HG03575 (cell line): ENCODE data around the gene FAM151B.
"Not testable (repeated sequence)": the region's sequence is repeated elsewhere in the genome, so short reads cannot be mapped to it uniquely, and the experiment has no call there.

Source experiments
- ATAC-seq: cut with Tn5 transposase; IDR thresholded peaks from one replicate; pipeline ENCODE4 v1.9.1; 2021; ENCODE audit not compliant: unreplicated experiment, insufficient number of reproducible peaks, low FRiP score; ENCODE audit errors: extremely low read depth

Gene FAM151B, protein sequence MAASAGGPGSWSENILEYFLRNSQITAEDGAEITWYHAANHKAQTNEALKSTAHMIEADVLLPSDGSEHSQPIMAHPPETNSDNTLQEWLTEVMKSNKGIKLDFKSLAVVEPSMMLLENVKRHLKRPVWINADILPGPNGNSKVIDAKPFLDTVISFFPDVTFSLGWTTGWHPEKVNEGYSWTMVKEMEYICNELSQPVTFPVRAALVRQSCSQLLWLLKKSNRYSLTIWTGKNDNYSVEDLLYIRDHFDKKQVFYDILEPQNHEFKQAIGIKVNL

DNA sequence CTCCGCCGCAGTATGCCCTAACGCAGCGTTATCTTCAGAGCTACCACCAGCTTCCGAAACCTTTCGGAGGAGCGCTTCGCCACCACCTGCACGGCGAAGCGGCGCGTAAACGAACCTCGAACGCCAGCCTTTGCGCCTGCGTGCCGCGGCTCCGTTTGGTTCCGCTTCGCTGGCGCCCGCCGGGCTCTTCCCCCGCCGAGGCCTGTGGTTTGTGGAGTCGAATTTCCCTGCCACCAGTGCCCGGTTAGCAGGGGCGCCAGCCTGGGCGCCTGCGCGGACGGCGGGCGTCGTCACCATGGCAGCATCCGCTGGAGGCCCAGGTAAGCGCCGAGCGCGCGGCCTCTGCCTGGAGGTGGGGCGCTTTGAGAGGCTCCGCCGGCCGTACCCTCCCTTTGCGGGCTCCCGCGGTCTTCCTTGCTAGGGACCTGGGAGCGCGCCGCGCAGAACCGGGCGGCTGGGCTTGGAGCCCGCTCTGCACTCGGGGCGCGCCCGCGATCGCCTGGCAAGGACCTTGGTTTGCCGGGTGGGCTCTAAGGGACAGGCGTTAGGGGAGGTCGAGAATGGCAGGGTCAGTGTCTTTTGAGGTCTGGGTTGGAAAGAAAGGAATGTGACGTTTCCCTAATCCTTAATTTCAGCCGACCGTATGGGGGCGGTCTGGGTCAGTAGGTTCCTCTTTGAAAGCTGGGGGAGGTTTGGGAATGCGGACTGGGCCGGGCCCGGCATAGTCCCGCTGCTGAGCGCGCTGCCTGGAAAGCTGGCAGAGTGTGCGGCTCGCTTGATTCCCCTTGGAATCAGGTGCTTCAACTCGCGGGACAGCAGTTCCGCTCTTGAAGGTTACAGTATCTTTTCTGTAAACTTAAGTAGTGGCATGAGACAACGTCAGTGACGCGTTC lies at the start of gene FAM151B:
TSS of gene FAM151B (plus strand) at position 272 of the 893 bp plus-strand sequence. CDS start at position 296, 24 bp downstream.
- no peak for ATAC-seq

DNA sequence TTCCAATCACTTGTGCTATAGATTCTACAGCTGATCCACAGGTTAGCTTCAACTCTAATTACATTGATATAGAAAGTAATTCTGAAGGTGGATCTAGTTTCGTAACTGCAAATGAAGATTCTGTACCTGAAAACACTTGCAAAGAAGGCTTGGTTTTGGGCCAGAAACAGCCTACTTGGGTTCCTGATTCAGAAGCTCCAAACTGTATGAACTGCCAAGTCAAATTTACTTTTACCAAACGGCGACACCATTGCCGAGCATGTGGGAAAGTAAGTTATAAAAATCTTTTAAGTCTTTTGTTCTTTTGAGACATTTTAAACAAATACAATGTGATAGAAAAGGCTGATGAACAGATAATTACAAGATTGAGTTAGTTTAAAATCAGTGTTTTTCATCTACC lies 49.2 kb upstream of the FAM151B start:
- no peak for ATAC-seq

DNA sequence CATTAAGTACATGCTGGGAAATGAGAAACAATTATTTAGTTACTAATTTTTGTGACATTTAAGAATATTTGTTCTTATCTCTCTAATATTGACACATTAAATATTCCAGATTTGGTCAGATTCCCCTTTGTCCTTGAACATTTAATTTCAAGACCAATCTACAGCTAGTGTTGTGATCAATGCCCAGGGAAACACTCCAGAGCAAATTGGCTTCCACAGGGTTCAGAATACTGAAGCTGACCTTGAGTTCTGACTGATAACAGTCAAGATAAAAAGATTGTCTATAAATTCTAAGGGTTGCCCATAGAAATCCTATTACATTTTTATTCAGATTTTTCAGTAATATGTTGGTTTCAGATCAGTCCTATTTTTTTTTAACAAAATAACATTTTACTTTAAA lies 48.7 kb upstream of the FAM151B start:
- no peak for ATAC-seq

DNA sequence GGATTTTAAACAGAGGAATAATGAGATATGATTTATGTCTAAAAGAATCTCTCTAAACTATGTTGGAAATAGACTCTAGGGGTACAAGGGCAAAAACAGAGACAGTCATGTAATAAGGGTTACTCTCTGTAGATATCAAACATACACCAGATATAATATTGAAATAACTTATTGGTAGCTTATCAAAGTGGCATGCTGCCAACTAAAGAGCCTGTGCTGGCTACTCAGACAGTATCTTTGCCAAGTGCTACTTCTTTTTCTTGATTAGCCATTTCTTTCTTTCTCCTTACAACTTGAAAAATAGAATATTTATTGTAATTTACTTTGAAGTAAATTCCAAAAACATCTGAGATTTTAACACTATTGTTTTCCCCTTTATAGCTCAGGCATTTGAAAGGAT lies 45.2 kb upstream of the FAM151B start:
- ATAC-seq: no peak

DNA sequence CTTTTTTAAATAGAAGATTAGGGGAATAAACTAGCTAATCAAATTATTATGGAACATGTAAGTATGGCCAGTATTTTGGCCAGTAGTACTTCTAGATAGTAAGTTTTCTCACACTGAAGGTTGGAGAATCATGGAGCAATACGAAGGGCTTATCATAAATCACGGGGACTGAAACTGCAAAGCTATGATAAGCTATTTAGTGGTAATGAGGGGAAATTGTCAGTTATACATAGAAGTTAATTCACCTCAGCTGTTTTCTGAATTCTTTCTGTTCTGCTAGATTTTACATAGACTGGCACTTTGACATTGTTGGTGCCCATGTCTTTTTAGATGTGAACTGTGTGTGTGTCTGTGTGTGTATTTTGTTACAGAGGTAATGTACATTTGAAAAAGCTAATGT lies 34.5 kb upstream of the FAM151B start:
- no peak for ATAC-seq

DNA sequence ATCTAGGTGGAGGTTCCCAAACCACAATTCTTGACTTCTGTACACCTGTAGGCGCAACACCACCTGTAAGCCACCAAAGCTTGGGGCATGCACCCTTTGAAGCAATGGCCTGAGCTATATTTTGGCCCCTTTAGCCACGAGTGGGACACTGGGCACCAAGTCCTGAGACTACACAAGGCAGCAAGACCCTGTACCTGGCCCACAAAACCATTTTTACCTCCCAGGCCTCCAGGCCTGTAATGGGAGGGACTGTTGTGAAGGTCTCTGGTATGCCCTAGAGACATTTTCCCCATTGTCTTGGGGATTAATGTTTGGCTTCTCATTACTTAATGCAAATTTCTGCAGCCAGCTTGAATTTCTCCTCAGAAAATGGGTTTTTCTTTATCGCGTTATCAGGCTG lies 24.6 kb upstream of the FAM151B start:
- ATAC-seq: no peak

DNA sequence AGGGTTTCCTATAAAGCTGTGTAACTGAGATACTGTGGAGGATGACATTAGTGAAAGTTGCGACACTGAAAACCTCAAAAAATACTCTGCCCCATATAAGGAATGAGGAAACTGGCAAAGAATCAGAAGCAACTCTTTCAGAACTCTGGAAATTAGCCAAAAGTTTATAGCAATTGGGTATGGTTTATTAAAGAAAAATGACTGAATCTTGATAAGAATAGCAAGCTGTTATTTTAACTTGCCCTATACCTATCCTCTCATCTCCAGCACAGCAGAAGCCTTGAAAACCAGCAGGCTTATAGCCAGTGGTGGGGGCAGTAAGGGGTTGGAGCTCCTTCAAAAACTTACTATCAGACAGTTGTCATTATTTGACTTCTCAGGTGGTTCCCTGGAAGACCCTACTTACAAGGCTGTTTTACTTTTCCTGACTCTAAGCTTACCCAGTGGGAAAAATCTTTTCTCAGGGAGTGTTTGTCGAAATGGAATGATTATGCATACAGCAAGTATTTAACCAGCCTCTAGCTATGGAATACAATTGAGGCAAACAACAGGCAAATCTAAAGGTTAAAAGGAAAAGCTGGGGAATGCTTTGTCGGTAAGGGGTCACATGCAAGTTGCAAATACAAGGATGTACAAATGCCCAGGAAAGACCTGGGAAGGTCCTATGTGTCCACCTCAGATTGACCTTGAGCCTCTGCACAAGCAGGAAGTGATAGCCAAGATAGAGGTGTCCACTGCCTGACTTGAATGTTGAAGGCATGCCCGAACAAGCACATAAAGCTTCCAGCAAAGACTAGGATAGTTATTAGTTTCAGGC lies 21.0 kb upstream of the FAM151B start:
- no peak for ATAC-seq

DNA sequence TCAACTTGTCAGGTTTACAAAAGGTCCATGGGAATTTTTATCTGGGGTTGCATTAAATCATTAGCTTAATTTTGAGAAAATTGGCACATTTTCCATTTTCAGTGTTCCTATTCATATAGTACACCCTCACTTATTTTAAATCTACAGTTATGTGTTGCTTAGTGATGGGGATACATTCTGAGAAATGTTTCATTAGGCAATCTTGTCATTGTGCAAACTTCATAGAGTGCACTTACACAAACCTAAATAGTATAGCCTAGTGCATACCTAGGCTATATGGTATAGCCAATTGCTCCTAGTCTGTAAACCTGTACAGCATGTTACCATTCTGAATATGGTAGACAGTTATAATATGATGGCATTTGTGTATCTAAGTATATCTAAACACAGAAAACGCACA lies 19.8 kb upstream of the FAM151B start:
- no peak for ATAC-seq

DNA sequence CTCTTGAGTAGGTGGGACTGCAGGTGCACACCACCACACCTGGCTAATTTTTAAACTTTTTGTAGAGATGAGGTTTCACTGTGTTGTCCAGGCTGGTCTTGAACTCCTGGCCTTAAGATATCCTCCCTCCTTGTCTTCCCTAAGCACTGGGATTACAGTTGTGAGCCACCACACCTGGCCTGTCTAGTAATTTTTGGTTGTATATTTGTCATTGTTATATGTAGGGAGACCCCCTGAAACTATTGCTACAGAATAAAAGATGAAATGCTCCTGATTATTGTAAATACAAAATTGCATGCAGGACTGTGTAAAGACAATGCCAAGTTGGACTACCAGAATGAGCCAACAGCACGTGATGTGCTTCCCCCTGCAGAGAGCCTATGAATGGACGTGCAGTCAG lies 17.3 kb upstream of the FAM151B start:
- not testable (repeated sequence) for ATAC-seq

DNA sequence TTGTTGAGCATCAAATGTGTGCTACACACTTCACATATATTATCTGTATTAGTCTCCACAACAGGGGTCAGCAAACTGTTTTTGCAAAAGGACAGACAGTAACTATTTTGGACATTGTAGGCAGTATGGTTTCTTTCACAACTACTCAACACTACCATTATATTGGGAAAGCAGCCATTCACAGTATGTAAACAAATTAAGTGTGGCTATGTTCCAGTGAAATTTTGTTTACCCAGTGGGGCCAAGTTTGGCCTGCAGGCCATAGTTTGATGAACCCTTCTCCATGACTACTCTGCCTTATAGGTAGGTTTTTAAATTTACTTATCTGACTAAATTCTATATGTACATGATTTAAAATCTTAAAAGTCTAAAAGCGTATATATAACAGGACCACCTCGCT lies 13.0 kb upstream of the FAM151B start:
- no peak for ATAC-seq

DNA sequence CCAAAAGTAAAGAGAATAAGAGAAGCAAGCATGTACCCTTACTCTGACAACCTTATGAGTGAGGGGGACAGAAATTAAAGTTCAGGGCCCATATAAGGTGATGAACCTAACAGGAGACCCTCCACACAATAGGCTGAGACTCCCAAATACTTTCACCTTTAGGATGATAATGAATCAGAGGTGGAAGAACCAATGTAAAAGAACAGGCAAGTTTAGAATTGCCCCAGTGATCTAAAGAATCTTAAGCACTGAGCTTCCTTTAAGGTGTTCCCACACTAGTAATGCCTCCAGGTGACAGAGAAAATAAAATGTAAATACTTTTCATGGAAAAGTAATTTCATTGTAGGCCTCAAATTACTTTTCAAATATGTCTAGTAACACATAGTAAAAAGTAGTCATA lies 8.2 kb upstream of the FAM151B start:
- ATAC-seq: no peak

DNA sequence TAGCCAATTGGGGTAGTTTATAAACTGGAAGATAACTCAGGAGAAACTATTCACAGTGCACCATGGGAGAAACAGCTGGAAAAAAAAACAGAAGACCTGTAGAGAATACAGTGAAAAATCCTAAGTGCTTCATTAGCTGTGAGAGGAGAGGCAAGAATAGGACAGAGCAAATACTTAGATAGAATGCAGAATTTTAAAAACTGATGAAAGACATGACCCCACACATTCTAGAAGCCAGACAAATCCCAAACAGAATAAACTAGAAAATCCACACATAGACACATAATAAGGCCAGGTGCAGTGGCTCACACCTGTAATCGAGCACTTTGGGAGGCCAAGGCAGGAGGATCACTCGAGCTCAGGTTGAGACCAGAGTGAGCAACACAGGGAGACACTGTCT lies 7.5 kb upstream of the FAM151B start:
- ATAC-seq: no peak

DNA sequence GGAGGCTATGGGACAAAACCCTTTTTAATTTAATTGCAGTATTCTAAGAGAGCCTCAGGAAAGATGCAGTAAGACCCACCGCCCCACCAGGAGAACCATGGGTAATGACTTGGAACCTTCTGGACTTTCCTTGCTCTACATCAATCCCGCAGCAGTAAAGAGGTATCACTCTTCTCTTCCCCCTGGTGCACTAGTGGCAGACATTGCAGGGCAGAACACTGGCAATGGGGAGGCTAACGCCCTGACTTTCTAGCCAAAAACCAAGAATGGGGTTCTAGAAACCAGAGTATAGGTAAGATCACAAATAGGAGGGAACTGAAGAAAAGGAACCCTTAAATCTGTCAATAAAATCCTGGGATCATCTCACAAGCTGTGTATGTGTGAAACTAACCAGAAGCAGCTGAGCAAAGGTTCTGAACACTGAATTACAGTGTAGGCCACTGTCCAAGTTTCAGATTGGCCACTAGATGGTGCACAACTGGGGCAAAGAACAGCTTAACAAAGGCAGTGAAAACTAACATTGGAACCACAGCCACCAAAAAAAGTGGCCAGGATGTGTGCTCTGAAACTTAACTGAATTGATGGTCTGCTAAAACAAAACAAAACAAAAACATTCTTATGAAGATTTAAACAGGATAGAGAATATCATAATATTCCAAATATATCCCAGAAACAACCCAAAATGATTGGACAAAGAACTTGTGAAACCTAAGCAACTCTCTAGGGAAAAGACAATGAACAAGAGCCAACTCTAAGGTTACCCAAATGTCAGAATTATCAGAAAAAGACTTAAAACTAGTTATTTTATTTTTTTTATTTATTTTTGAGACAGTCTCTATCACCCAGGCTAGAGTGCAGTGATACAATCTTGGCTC lies 6.6 kb upstream of the FAM151B start:
- ATAC-seq: no peak

DNA sequence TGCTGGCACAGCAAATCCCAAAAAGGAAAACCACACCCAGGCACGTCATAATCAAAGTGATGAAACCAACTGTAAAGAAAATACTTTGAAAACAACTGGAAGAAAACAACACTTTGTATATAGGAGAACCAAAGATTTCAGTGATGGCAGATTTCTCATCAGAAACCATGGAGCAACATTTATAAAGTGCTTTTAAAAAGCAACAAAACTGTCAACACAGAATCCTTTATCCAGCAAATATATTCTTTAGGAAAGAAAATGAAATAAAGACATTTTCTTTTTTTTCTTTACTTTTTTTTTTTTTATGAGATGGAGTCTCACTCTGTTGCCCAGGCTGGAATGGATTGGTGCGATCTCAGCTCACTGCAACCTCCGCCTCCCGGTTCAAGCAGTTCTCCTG lies 5.3 kb upstream of the FAM151B start:
- ATAC-seq: no peak

DNA sequence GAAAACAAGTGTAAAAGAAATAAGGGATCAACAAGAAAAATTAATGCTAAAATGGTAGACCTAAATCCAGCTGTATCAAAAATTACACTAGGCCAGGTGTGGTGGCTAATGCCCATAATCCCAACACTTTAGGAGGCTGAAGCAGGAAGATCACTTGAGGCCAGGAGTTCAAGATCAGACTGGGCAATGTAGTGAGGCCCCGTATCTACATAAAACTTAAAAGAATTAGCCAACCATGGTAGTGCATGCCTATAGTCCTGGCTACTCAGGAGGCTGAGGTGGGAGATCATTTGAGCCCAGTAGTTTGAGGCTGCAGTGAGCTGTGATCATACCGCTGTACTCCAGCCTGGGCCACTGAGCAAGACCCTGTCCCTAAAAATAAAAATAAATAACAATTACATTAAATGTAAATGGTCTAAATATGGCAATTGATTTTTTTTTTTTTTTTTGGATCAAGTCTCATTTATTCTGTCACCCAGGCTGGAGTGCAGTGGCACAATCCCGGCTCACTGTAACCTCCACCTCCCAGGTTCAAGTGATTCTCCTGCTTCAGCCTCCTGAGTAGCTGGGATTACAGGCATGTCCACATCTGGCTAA lies 4.2 kb upstream of the FAM151B start:
- ATAC-seq: no peak

DNA sequence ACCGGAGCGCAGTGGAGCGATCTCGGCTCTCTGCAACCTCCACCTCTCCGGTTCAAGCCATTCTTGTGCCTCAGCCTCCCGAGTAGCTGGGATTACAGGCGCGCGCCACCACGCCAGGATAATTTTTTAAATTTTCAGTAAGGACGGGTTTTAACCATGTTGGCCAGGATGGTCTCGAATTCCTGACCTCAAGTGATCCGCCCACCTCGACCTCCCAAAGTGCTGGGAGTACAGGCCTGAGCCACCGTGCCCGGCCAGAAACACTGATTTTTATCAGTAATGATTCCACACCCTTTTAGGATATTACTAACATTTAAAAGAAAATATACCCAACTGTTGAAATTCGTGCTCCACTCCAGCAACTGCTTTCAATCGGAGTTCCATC lies 464 bp upstream of the FAM151B start:
- no peak for ATAC-seq

DNA sequence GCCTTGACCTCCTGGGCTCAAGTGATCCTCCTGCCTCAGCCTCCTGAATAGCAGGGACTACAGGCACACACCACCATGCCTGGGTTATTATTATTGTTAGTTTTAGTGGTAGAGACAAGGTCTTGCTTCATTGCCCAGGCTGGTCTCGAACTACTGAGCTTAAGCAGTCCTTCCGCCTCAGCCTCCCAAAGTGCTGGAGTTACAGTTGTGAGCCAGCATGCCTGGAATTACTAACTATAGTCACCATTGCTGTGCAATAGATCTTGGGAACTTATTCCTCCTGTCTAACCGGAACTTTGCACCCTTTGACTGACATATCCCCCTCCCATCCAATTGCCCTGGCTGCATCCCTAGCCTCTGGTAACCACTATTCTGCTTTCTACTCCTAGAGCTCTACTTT lies 3.4 kb downstream of the FAM151B start:
- no peak for ATAC-seq

DNA sequence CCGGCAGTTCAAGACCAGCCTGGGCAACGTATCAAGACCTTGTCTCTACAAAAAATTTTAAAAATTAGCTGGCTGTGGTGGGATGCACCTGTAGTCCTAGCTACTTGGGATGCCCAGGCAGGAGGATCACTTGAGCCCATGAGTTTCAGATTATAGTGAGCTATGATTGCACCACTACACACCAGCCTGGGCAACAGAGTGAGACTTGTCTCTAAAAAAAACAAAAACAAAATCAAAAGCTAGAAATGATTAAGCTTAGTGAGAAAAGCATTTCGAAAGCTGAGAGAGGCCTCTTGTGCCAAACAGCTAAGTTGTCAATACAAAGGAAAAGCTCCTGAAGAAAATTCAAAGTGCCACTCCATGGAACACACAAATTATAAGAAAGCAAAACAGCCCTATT lies 4.8 kb downstream of the FAM151B start:
- no peak for ATAC-seq
